Keratinocyte (primary cell): ENCODE results near the gene RBM22. TPM values are rescaled to one million over a fixed set of nuclear protein-coding genes. Genes with fewer than 3 reads are reported as not detected.

Experiments
- DNase-seq: peaks from one replicate; pipeline ENCODE4 v3.0.0-alpha.2; 2011; ENCODE audit warnings: low read depth, missing footprints, low spot score
- FAIRE-seq: peaks from 2 replicates; lab custom pipeline; 2011; peaks lifted over from hg19 to GRCh38; lab: Jason Lieb, UNC
- H2AFZ ChIP-seq: 2 replicates; pipeline ENCODE4 v1.6.0; 2012; ENCODE audit warnings: low read length, control low read depth, inconsistent platforms; ENCODE audit not compliant: control insufficient read depth
- H3K27ac ChIP-seq: 2 replicates; pipeline ENCODE4 v1.5.1; 2011; ENCODE audit warnings: low read length; ENCODE audit not compliant: control insufficient read depth, insufficient read depth
- H3K27me3 ChIP-seq: 3 replicates; pipeline ENCODE4 v1.6.0; 2011; ENCODE audit warnings: low read length; ENCODE audit not compliant: control insufficient read depth, insufficient read depth; ENCODE audit errors: extremely low read depth
- H3K36me3 ChIP-seq, 2 experiments: 2 replicates in 1 of 2; 3 replicates in 1 of 2; pipeline ENCODE4 v1.5.1; 2011; ENCODE audit warnings: low read length in 2 of 2, mild to moderate bottlenecking in 1 of 2; ENCODE audit not compliant: control insufficient read depth in 2 of 2, insufficient read depth in 2 of 2; ENCODE audit errors: extremely low read depth in 1 of 2
- H3K4me1 ChIP-seq: 3 replicates; pipeline ENCODE4 v1.5.1; 2011; ENCODE audit warnings: low read length; ENCODE audit not compliant: control insufficient read depth, insufficient read depth; ENCODE audit errors: extremely low read depth
- H3K4me2 ChIP-seq: 3 replicates; pipeline ENCODE4 v1.6.0; 2011; ENCODE audit warnings: low read depth, low read length; ENCODE audit not compliant: control insufficient read depth, insufficient read depth; ENCODE audit errors: extremely low read depth
- H3K4me3 ChIP-seq, 3 experiments: fragments of 200-600 bp in 1 of 3; sonication (generic) in 1 of 3; 2 replicates in 2 of 3; 3 replicates in 1 of 3; pipeline ENCODE4 v1.5.1; 2011 to 2016; ENCODE audit warnings: low read length in 3 of 3, mild to moderate bottlenecking in 3 of 3, control low read depth in 2 of 3, inconsistent platforms in 1 of 3, low read depth in 1 of 3, mixed read lengths in 1 of 3, mixed run types in 1 of 3, moderate library complexity in 1 of 3; ENCODE audit not compliant: control insufficient read depth in 2 of 3, insufficient read depth in 2 of 3; ENCODE audit errors: extremely low read depth in 1 of 3
- H3K79me2 ChIP-seq: 2 replicates; pipeline ENCODE4 v1.6.0; 2012; ENCODE audit warnings: low read length; ENCODE audit not compliant: control insufficient read depth, insufficient read depth
- H3K9ac ChIP-seq: 3 replicates; pipeline ENCODE4 v1.6.0; 2011; ENCODE audit warnings: low read length; ENCODE audit not compliant: control insufficient read depth, insufficient read depth; ENCODE audit errors: extremely low read depth
- H3K9me1 ChIP-seq: 3 replicates; pipeline ENCODE4 v1.6.0; 2011; ENCODE audit warnings: low read length; ENCODE audit not compliant: control insufficient read depth, insufficient read depth; ENCODE audit errors: extremely low read depth
- H3K9me3 ChIP-seq: 2 replicates; pipeline ENCODE4 v1.5.1; 2012; ENCODE audit warnings: low read depth, low read length; ENCODE audit not compliant: control insufficient read depth
- H4K20me1 ChIP-seq: 3 replicates; pipeline ENCODE4 v1.6.0; 2011; ENCODE audit warnings: low read length; ENCODE audit not compliant: control insufficient read depth, insufficient read depth; ENCODE audit errors: extremely low read depth
- CTCF ChIP-seq, 3 experiments: IDR thresholded peaks in 1 of 3; conservative IDR thresholded peaks in 1 of 3; optimal IDR thresholded peaks in 1 of 3; 2 replicates in 2 of 3; 3 replicates in 1 of 3; pipeline versions ENCODE3 to v1.5.1; 2011; ENCODE audit warnings: low read length in 3 of 3, mild to moderate bottlenecking in 3 of 3, moderate library complexity in 2 of 3, control low read depth in 1 of 3, inconsistent platforms in 1 of 3; ENCODE audit not compliant: insufficient read depth in 2 of 3; ENCODE audit errors: extremely low read depth in 1 of 3
- EZH2 ChIP-seq: IDR thresholded peaks from one replicate; pipeline ENCODE4 v1.6.1; 2012; ENCODE audit warnings: inconsistent platforms, mild to moderate bottlenecking, low read length, moderate library complexity
- dilution Hi-C: fragments of 300-500 bp; cut with MboI; formaldehyde crosslinking; loops from one replicate; pipeline ENCODE4 v1.7.0; 2020; ENCODE audit warnings: low sequenced_read_pairs; ENCODE audit not compliant: extremely low pct_ligation_motif_present
- polyA plus RNA-seq, 5 experiments: library from polyadenylated mRNA; depleted of rRNA in 3 of 5; stranded (reverse) in 3 of 5; stranded (forward) in 1 of 5; unstranded in 1 of 5; fragments of >200 nt; gene quantifications; 1 replicate in 1 of 5; 2 replicates in 3 of 5; 3 replicates in 1 of 5; pipeline versions ENCODE4 v1.2.1 to v1.2.3, GENCODE V29; 2011 to 2012; ENCODE audit warnings: missing spikeins in 2 of 5, low read depth in 1 of 5, low replicate concordance in 1 of 5

Gene RBM22
- polyA plus RNA-seq, 1 donor (not counting 4 experiments of a cell fraction or from before 2014, with no cell fraction given), result 34.7 TPM

- dilution Hi-C loops, result no loop called here
- DNase-seq (no peak), FAIRE-seq (no peak)
- H3K36me3 ChIP-seq, result peaks cover 0 to 1% of the 10 kb centered on the region in 2 experiments
- no peaks in the 10 kb centered on the region for H3K9me1 ChIP-seq
- no peaks in the 10 kb centered on the region for H3K79me2 ChIP-seq
- no peaks in the 10 kb centered on the region for H3K9me3 ChIP-seq
- no peaks in the 10 kb centered on the region for H4K20me1 ChIP-seq
- H3K27me3 ChIP-seq, result peaks cover 5% of the 10 kb centered on the region
- H3K4me1 ChIP-seq, result peaks cover 17% of the 10 kb centered on the region
- H3K4me2 ChIP-seq, result no peak overlapping the region
- no peak overlapping the region for H3K27ac ChIP-seq
- no peak overlapping the region for H2AFZ ChIP-seq
- TF ChIP-seq CTCF (optimal IDR thresholded peaks at IDR 0.05 in 1 of 3, IDR thresholded peaks at IDR 0.05 in 1 of 3, conservative IDR thresholded peaks at IDR 0.05 in 1 of 3; ENCODE audit: extremely low read depth in 1 of 3, insufficient read depth in 2 of 3, low read length in 3 of 3) (no peak), EZH2 (no peak)
- H3K9ac ChIP-seq, result no peak overlapping the region
- H3K4me3 ChIP-seq, result no peak overlapping the region
Measured at GRCh38 chr5:150676578-150676977, 24.3 kb downstream of the RBM22 start.

GRCh38 chr5:150675069-150675468 lies 25.8 kb downstream of the RBM22 start:
- TF ChIP-seq CTCF (optimal IDR thresholded peaks at IDR 0.05 in 1 of 3, IDR thresholded peaks at IDR 0.05 in 1 of 3, conservative IDR thresholded peaks at IDR 0.05 in 1 of 3; ENCODE audit: extremely low read depth in 1 of 3, insufficient read depth in 2 of 3, low read length in 3 of 3), result no peak
- TF ChIP-seq EZH2, result no peak
- dilution Hi-C loops, result no loop called here
- Histone ChIP-seq H3K9me3 (no peaks in the 10 kb centered on the region), H3K36me3 (peaks cover 0 to 1% of the 10 kb centered on the region in 2 experiments), H3K4me1 (peaks cover 17% of the 10 kb centered on the region), H3K9ac (no peak overlapping the region), H4K20me1 (no peaks in the 10 kb centered on the region), H2AFZ (no peak overlapping the region), H3K4me2 (no peak overlapping the region), H3K27me3 (peaks cover 18% of the 10 kb centered on the region), H3K9me1 (no peaks in the 10 kb centered on the region), H3K4me3 (no peak overlapping the region), H3K79me2 (no peaks in the 10 kb centered on the region), H3K27ac (no peak overlapping the region)
- DNase-seq (no peak), FAIRE-seq (no peak)
